HuH-7.5 (cell line): ENCODE results near the gene CEP170B.

Experiments used
- DNase-seq: peaks from one replicate; pipeline ENCODE4 v3.0.0; 2011; ENCODE audit warnings: low spot score

Gene CEP170B

GRCh38 chr14:104868060-104868740, 3.1 kb downstream of the CEP170B start:
- DNase-seq: no peak

GRCh38 chr14:104868811-104869572, 3.9 kb downstream of the CEP170B start:
- DNase-seq: no peak

DNA sequence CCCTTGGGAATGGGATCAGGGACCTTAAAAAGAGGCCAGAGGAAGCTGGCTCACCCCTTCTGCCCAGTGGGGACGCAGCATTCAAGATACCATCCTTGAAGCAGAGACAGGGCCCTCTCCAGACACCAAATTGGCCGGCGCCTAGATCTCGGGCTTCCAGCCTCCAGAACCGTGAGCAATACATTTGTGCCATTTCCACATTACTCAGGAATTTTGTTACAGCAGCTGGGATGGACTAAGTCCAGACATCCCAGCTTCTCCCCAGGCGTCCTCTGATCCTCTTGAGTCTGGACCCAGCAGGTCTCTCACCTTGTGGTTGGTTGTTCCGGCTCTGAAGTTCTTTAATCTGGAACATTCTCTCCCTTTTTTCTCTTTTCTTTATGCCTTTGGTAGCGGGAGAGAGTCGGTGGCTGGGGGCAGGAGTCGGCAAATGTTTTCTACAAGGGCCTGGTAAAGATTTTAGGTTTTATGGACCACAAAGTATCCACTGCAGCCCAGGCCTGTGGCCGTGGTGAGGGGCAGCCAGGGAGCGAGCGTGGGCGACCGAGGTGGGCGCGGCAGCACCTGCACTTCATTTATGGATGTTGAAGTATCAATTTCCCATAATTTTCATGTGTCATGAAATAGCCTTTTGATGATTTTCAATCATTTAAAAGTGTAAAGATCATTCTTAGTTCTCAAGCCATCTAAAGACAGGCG, 4.8 kb downstream of the CEP170B start:
- DNase-seq: no peak

GRCh38 chr14:104870368-104871144, 5.5 kb downstream of the CEP170B start:
- peak; percentile 86 for DNase-seq

DNA sequence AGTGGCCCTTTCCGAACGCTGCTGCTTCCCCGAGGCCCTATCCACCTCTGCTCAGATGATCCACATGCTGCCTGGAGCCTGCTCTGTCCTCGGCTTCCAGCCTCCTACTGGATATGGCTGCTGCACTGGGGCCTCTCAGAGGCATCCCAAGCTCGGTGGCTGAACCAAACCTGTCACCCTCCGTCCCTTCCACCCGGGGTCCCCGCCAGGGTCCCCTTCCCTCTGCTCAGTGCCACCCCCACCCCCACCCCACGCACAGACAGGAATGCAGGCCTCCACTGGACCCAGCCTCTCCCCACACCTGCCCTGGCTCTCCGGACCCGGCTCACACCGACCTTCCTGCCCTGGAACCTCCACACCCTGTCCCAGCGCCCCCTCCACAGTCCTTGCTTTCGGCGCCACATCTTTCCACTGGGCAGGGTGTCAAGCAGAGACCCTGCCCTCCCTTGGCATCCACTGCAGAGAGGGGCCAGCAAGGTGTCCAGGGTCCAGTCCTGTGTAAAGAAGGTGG, 6.1 kb downstream of the CEP170B start:
- no peak for DNase-seq

DNA sequence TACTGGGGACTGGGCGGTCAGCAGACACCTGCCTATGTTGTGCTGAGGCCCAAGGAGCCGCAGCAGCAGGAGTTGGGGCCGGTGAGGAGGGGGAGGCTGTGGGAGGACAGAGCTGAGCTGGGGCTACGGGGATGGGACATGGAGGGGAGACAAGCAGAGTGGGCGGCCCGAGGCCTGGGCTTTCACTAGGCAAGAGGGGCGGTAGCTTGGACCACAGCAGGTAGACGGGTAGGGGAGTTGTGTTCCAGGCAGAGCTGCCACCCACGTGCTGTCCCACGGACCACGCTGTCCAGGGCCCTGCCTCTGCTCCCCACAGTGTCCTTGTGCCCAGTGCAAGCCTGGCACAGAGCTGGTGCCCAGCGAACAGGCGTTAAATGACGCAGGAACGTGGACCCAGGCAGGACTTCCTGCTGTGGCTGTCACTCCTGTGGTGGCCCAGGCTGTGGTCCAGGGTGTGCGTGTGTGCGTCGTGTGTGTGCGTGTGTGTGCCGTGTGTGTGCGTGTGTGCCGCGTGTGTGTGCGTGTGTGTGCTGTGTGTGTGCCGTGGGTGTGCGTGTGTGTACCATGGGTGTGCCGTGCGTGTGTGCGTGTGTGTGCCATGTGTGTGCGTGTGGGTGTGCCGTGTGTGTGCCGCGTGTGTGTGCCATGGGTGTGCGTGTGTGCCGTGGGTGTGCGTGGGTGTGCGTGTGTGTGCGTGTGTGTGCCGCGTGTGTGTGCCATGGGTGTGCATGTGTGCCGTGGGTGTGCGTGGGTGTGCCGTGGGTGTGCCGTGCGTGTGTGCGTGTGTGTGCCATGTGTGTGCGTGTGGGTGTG, 6.8 kb downstream of the CEP170B start:
- no peak for DNase-seq

- DNase-seq: no peak
Measured at GRCh38 chr14:104872469-104873341, 7.6 kb downstream of the CEP170B start.

GRCh38 chr14:104873380-104874055, 8.4 kb downstream of the CEP170B start:
- no peak for DNase-seq

GRCh38 chr14:104874110-104874531, 9.1 kb downstream of the CEP170B start:
- DNase-seq: no peak

DNA sequence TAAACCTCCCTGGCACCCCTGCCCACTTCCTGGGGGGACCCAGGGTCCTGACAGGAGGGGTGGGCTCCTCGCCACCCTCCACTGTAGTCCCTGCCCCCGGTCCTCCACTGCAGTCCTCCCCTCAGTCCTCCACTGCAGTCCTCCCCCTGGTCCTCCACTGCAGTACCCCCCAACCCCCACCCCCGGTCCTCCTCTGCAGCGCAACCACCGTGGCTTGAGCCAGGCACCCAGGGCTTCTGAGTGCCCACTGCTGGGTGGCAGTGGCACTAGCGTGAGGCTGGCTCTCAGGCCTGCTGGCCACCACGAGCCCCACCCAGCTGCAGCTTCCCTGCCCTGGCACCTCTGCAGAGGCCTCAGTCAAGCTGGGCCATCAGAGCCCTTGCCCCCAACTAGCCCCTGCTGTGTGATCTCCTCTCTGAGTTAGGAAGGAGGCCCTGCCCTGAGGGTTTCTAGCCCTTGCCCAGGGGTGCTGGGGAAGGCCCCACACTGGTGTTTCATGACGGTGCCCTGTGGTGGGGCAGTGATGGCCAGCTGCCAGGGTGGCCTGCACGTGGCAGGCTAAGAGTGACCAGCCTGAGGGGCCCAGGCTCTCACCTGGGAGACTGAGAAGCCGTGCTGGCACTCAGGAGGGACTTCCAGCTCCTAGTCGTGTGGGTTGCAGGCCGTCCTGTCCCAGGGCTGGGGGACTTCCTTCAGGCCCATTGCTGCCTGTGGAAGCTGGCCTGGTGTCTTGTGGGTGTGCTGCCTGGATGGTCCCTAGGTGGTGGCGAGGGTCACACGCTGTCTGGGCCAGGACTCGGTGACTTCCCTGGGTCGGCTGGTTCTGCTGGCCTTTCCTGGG, 9.7 kb downstream of the CEP170B start:
- DNase-seq: no peak

DNA sequence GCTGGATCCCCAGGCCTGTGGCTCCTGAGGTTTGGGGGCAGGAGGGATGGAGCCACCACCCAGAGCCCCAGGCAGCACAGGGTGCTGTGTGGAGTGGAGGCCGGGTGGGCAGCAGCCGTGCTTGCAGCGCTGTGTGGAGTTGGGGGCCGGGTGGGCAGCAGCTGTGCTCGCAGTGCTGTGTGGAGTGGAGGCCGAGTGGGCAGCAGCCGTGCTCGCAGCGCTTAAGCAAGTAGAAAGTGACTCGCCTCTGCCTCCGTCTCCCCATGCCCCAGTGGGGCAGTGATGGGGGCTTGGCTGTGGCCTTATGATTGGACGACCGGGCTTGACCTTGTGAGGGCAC, 10.3 kb downstream of the CEP170B start:
- DNase-seq: no peak

- no peak for DNase-seq
Measured at GRCh38 chr14:104875811-104876210, 10.7 kb downstream of the CEP170B start.

- peak; percentile 46 for DNase-seq
Measured at GRCh38 chr14:104876251-104876699, 11.2 kb downstream of the CEP170B start.

DNA sequence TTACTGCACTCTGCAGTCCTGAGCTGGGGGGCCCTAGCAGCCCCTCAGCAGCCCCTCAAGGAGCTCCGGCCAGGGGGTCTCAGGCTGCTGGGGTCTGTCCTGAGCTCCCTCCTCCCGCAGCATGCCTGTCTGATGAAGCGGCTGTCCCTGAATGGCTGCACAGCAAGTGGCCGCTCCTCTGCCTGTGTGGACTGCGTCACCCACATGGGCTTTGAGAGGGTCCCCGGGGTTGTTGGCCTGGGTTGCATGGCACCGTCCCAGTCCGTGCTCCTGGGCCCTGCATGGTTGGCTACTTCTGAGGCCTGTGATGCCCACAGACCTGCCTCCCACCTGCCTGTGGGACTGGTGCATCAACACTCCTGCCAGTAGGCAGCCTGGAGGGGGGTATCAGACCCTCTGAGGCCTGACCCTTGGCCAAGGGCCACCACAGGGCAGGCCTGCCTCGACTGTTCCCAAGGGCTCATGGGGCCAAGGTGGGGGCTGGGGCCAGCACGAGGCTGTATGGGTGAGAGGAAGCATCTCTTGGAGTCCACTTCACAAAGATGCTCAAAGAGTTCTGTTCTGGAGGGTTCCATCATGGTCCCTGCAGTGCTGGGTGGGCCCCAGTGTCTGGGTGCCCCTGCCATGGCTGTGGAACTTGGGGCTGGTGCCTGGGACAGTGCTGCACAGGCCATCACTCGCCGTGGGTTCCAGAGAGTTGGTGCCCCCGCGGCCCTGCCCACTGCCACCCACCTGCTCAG, 12.2 kb downstream of the CEP170B start:
- DNase-seq: no peak

DNA sequence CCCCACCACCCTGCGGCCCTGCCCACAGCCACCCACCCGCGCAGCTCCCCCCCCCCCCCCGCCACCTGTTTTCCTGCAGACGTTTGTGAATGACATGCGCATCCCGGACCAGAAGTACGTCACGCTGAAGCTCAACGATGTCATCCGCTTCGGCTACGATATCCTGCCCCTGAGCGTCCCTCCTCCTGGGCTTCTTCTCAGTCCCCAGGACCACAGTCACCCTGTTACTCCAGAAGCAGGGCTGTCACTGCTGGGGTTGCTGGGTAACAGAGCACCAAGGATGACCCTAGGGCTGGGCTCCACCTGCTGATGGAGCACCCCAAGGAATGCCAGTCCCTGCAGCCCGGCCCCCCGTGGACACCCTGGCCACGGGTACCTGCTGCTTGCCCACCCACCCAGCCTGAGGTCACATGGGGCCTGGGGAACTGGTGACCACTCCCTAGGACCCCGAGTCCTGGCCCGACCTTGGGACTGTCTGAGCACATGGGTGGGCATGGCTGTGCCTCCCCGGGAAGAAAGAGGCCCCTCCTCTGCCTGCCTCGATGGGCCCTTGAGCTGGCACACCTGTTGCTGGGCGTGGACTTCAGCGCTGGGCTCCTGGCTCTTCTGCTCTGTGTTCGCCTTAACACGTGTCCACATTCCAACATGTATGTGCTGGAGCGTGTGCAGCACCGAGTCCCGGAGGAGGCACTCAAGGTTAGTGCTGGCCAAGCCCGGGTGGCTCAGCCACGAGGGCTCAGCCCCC, 12.9 kb downstream of the CEP170B start:
- DNase-seq: no peak

- DNase-seq: no peak
Measured at GRCh38 chr14:104878582-104878981, 13.5 kb downstream of the CEP170B start.
